ENCODE results near the gene DNAI2. TPM values are rescaled to one million over a fixed set of nuclear protein-coding genes. Genes with fewer than 3 reads are reported as not detected.

Gene DNAI2
- total and polyA plus RNA-seq, 9 of the 15 experiments (the other 6 are each of a cell fraction or from before 2014, with no cell fraction given) = not detected

GRCh38 chr17:74227271-74228080, 46.6 kb upstream of the DNAI2 start (continued):
- peak; percentile 37; the same call in 1 of the 2 replicates for TF ChIP-seq ZBTB40 (IDR thresholded peaks at IDR 0.05)
- TF ChIP-seq ZBTB40 (CRISPR knock-in tag; IDR thresholded peaks at IDR 0.05) = no peak
- 0 out of 2 replicates have a peak, but pooled peaks have one; percentile 16 for TF ChIP-seq DPF2 (IDR thresholded peaks at IDR 0.05)
- no peak for TF ChIP-seq GTF2A2 (tag; IDR thresholded peaks at IDR 0.05)
- TF ChIP-seq, protein P1, sequence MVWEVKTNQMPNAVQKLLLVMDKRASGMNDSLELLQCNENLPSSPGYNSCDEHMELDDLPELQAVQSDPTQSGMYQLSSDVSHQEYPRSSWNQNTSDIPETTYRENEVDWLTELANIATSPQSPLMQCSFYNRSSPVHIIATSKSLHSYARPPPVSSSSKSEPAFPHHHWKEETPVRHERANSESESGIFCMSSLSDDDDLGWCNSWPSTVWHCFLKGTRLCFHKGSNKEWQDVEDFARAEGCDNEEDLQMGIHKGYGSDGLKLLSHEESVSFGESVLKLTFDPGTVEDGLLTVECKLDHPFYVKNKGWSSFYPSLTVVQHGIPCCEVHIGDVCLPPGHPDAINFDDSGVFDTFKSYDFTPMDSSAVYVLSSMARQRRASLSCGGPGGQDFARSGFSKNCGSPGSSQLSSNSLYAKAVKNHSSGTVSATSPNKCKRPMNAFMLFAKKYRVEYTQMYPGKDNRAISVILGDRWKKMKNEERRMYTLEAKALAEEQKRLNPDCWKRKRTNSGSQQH (CRISPR knock-in tag; IDR thresholded peaks at IDR 0.05) = no peak
- no peak for TF ChIP-seq TOE1 (IDR thresholded peaks at IDR 0.05; ENCODE audit: borderline replicate concordance)
- TF ChIP-seq TOE1 (CRISPR knock-in tag; IDR thresholded peaks at IDR 0.05; ENCODE audit: borderline replicate concordance, low read depth) = no peak
- no peak for TF ChIP-seq JUNB (CRISPR knock-in tag; conservative IDR thresholded peaks at IDR 0.05)
- TF ChIP-seq ZEB2 (IDR thresholded peaks at IDR 0.05) = no peak
- TF ChIP-seq ZNF785 (CRISPR knock-in tag; IDR thresholded peaks at IDR 0.05) = no peak

All from K562 (cell line).